Renal pelvis (tissue), 4 donors: ENCODE results near the gene NR5A2. TPM values are rescaled to one million over a fixed set of nuclear protein-coding genes. Genes with fewer than 3 reads are reported as not detected.

Experiments used
- DNase-seq: peaks from one replicate; pipeline ENCODE4 v3.0.0-alpha.2; 2013
- polyA plus RNA-seq, 3 donors: library from polyadenylated mRNA; unstranded; fragments of 120-200 nt; gene quantifications; one replicate each; pipeline ENCODE4 v1.2.1, GENCODE V29; 2013; ENCODE audit not compliant: insufficient read length in 3 of 3

Gene NR5A2
- polyA plus RNA-seq, 3 donors: 1.8 to 2.4 (median 2.1) TPM

GRCh38 chr1:200205216-200205995 lies 177.9 kb downstream of the NR5A2 start:
- DNase-seq: no peak

- DNase-seq: no peak
These were observed 178.8 kb downstream of the NR5A2 start for GRCh38 chr1:200206340-200206739.

GRCh38 chr1:200206761-200207160 lies 179.3 kb downstream of the NR5A2 start:
- no peak for DNase-seq

- no peak for DNase-seq
These were observed 180.2 kb downstream of the NR5A2 start for GRCh38 chr1:200207711-200208126.

GRCh38 chr1:200211157-200211556 lies 183.6 kb downstream of the NR5A2 start:
- no peak for DNase-seq

GRCh38 chr1:200213392-200213791 lies 185.9 kb downstream of the NR5A2 start:
- no peak for DNase-seq

- DNase-seq: no peak
These were observed 186.4 kb downstream of the NR5A2 start for GRCh38 chr1:200213921-200214320.

- no peak for DNase-seq
These were observed 187.8 kb downstream of the NR5A2 start for GRCh38 chr1:200215350-200215749.

- no peak for DNase-seq
These were observed 190.2 kb downstream of the NR5A2 start for GRCh38 chr1:200217703-200218102.

GRCh38 chr1:200221614-200222282 lies 194.2 kb downstream of the NR5A2 start:
- DNase-seq: no peak

- DNase-seq: no peak
These were observed 195.7 kb downstream of the NR5A2 start for GRCh38 chr1:200223207-200223606.

GRCh38 chr1:200223613-200224012 lies 196.1 kb downstream of the NR5A2 start:
- DNase-seq: no peak

- DNase-seq: no peak
These were observed 196.8 kb downstream of the NR5A2 start for GRCh38 chr1:200224315-200224714.

GRCh38 chr1:200226268-200226968 lies 198.9 kb downstream of the NR5A2 start:
- DNase-seq: no peak

GRCh38 chr1:200226969-200227303 lies 199.4 kb downstream of the NR5A2 start:
- no peak for DNase-seq
